WI38 (cell line): ENCODE results near the gene DMC1.

Source experiments
- H3K4me3 ChIP-seq: 2 replicates; pipeline ENCODE4 v1.5.1; 2011; ENCODE audit warnings: low read depth, mild to moderate bottlenecking, control low read depth, low read length
- TF ChIP-seq, protein P1 (sequence below): IDR thresholded peaks from 2 replicates; pipeline ENCODE4 v1.5.1; 2012; ENCODE audit warnings: low read depth, mild to moderate bottlenecking, control low read depth, low read length

DMC1 gene

DNA sequence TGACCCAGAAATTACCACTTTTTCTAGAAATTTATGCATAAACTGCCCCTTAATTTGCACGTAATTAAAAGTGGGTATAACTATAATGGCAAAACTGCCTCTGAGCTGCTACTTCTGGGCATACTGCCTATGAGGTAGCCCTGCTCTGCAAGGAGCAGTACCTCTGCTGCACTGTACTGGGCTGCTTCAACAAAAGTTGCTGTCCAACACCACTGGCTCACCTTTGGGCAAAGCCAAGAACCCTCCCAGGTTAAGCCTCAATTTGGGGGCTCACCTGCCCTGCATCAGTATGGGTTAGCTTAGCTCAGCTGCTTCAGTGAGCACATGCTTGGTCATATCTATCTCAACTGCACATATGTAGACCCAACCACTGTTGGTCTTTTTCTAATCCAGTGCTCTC lies 4.5 kb downstream of the DMC1 start:
- TF ChIP-seq, protein P1, sequence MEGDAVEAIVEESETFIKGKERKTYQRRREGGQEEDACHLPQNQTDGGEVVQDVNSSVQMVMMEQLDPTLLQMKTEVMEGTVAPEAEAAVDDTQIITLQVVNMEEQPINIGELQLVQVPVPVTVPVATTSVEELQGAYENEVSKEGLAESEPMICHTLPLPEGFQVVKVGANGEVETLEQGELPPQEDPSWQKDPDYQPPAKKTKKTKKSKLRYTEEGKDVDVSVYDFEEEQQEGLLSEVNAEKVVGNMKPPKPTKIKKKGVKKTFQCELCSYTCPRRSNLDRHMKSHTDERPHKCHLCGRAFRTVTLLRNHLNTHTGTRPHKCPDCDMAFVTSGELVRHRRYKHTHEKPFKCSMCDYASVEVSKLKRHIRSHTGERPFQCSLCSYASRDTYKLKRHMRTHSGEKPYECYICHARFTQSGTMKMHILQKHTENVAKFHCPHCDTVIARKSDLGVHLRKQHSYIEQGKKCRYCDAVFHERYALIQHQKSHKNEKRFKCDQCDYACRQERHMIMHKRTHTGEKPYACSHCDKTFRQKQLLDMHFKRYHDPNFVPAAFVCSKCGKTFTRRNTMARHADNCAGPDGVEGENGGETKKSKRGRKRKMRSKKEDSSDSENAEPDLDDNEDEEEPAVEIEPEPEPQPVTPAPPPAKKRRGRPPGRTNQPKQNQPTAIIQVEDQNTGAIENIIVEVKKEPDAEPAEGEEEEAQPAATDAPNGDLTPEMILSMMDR = no peak
- no peak overlapping the region for H3K4me3 ChIP-seq

DNA sequence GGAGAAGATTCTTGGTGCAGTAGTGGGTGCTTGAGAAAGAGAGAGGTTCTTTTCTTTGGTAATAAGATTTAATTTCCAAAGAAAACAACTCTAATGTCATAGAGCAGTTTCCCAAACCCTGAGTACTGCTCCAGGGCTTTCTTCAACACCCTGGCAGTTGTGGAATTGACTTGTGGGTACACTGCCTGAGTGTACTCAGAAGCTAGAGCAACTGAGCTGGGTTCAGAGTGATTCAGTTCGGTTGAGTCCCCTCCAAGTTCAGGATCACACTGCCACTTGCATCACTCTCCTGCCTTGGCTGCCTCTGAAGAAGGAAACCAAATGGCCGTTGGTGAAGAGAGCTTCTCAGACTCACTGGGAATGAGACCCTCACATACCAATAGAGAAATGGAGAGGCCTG lies 5.3 kb downstream of the DMC1 start:
- TF ChIP-seq, protein P1 = no peak

DNA sequence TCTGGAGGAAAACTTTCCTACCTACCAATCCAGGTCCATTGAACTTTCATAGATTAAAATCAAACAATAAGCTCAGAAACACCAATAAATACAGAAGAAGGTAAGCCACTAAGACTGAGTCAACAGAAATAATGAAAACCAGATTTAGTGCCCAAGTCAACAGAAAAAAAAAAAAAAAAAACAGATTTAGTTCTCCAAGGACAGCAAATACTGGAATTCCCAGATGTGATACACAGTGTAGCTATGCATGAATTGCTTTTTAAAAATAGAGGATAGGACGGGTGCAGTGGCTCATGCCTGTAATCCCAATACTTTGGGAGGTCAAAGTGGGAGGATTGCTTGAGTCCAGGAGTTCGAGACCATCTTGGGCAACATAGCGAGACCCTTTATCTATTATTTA lies 15.7 kb downstream of the DMC1 start:
- TF ChIP-seq, protein P1 = no peak
- H3K4me3 ChIP-seq = no peak overlapping the region

More for the DNA sequence above, 5.3 kb downstream of the DMC1 start:
- no peak overlapping the region for H3K4me3 ChIP-seq

DNA sequence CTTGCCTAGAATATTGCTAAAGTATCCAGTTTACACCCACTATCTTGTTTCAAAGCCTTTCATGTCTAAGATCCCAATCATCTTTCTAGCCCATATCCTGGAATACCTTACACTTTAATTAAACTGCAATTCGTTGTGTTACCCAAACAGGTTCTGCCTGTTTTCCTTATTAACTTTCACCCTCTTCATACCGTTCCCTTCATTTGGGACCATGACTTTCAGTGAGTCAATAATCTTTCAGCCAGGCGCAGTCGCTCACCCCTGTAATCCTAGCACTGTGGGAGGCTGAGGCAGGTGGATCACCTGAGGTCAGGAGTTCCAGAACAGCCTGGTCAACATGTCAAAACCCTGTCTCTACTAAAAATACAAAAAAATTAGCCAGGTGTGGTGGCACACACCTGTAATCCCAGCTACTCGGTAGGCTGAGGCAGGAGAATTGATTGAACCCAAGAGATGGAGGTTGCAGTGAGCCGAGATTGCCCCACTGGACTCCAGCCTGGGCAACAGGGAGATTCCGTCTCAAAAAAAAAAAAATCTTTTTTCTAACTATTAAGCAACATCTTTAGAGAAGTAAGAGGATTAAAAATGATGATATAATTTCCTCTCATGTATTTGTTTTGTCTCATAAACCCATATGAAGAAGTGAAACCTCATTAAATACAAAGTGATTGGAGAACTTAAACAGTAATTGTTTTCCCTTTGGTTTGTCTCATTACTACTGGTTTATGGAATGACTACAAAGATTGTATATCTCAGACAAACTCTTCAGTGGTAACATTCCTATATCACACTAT lies 20.7 kb downstream of the DMC1 start:
- H3K4me3 ChIP-seq = no peak overlapping the region
- TF ChIP-seq, protein P1 = no peak

DNA sequence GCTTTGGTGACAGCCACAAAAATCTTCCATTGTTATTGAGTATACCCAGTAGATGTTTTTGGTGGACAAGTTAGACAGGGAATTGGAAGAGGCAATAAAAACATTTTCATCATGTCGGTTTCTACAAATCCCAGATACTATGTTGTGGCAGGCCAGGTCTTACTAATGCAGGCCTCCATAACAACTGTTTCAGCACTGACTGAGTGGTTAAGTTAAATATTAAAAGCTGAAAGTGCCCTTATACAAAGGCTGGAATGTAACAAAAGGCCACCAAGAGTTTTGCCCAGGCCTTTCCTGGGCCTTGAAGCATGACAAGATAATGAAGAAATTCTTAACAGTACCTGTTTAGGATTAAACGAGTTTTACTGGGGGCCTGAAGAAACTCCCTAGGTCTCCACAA lies 29.3 kb downstream of the DMC1 start:
- TF ChIP-seq, protein P1 = no peak
- H3K4me3 ChIP-seq = no peak overlapping the region

DNA sequence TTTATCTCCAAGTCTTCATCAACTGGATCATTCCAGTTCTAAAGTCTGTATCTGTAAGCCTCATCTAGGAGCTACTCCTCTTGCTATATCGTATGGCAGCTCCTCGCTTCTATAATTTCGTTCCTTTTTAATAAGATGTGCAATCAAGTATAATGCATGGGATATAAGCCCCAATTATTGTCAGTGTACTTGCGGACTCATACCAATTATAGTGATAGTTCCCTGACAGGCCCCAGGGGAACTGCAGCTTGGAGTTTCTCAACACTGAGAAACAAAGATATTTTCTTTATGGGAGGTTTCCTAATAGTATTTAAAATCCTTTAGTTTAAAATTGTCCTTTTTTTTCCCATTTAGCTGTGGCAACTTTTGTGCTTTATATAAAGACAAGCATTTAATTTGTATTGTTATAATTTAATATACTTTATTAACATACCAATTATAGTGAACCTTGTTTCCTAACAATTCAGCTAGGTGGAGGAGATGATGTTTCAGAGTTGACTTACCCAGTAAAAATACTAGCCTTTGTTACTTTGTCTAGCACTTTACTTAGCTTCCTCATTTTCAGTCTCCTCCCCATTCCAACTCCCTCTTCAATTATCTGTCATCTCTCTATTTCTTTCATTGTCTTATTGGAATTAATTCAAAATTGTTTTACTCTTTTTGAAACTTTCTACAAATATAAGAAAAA lies 38.6 kb downstream of the DMC1 start:
- TF ChIP-seq, protein P1 = no peak
- H3K4me3 ChIP-seq = no peak overlapping the region

DNA sequence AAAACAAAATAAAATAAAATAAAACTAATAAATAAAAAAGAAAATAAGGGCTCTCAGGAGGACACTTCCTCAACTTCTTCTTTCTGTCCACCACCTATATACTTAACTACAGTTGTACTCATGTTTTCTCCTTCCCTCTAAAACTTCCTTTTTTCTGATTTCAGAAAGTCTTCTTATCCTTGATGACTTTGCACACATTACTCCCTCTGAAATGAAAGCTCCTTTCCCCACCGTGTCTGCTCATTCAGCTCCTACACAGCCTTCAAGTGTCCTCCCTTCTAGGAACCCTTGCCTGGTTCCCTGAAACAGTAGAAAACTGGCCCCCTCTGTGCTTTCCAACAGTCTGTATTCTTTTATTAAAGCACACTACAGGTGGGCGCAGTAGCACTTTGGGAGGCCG lies 45.6 kb downstream of the DMC1 start:
- TF ChIP-seq, protein P1 = no peak
- no peak overlapping the region for H3K4me3 ChIP-seq
